D341Med (cell line): Measurements from ENCODE around the gene KCNE3.

Experiments used
- DNase-seq: peaks from one replicate; pipeline ENCODE4 v3.0.0; 2012; ENCODE audit warnings: low spot score

The KCNE3 gene

DNA sequence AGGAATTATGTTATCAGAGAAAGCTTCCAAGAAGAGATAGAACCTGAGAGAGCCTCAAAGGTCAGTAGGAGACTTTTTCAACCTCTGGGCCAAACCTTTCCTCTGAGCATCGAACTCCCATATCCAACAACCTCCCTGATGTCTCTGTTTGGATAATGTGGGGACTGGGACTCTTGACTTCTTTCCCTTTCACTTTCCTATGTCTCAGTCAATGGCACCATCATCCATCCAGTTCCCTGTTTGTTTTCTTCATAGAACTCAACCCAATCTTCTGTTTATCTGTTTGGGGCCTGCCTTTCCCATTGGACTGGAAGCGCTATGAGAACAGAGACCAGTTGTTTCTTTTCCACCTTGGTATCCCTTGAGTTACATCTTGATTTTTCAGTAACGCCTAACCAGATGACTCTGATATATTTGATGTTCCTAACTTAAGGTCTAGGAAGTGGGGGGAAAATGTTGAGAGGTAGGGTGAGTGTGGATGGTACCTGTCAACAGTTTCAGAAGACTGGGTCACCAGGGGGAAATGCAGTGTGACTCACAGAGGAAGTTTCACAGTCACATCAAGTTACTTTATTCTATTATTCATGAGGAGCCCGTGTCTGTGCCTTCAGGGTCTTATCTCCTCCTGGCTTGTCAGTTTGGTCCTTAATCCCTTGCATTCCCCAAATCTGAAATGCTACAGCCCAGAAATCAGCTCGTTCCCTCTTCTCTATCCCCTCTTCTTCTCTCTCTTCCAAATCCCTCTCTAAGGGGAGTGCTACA is 4.5 kb upstream of the KCNE3 start:
- no peak for DNase-seq

DNA sequence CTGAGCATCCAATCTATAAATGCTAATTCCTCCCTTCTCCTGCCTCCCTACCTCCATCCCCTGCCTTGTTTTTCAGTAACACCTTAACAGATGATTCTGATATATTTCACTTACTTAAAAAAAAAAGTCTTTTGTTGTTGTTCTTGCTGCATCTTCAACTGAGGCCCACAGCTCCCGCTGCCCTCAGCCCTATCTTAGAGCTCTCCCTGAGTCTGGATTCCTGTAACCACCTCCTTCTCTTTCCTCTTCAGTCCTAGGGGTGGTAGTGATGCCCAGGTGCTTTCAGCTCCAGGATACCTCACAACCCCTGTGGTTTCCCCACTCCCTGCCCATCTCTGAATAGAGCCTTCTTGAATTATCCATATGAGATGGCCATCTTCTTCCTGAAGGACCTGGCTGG is 3.7 kb upstream of the KCNE3 start:
- no peak for DNase-seq

DNA sequence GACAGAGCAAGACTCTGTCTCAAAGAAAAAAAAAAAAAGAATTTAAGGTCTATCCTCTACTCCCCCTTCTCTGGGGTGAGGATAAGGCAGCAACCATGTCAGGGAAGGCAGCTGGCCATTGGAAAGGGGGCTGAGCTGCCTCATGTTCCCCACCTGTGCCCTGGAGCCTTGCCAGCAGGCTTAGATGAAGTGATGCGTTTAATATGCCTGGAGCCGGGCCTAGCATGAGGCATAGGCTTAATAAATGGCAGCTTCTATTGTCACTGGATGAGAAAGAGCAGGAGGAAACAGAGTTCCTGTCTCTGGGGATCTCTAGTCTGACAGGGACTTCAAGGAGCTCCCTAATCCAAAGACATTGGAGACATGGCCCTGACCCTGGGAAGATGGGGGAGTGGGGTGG is 3.2 kb upstream of the KCNE3 start:
- peak; percentile 67 for DNase-seq

DNA sequence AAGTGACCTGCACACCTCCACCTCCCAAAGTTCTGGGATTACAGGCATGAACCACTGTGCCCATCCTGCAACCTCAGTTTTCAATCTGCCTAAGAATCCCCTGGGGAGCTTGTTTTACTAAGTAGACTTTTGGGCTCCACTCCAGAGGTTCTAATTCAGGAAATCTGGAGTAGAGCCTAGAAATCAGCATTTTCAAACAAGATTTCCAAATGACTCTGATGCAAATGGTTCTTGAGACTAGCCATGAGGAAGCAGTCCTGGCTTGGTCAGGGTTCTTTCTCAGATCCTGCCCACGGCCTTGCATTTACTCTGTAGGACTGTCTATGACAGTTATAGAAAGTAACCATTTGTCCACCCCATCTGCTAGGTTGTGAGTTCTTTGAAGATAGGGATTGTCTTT is 1.6 kb upstream of the KCNE3 start:
- no peak for DNase-seq

DNA sequence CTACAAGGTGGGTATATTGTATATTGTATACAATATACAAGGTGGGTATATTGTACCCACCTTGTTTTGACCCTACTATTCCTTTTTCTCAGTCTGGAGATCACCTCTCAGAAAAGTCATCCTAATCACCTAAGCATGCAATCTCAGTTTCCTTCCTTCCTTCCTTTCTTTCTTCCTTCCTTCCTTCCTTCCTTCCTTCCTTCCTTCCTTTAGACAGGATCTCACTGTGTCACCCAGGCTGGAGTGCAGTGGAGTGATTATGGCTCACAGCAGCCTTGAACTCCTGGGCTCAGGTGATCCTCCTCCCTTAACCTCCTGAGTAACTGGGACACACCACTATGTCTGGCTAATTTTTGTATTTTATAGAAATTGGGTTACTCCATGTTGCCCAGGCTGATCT is 1.2 kb upstream of the KCNE3 start:
- DNase-seq: no peak

DNA sequence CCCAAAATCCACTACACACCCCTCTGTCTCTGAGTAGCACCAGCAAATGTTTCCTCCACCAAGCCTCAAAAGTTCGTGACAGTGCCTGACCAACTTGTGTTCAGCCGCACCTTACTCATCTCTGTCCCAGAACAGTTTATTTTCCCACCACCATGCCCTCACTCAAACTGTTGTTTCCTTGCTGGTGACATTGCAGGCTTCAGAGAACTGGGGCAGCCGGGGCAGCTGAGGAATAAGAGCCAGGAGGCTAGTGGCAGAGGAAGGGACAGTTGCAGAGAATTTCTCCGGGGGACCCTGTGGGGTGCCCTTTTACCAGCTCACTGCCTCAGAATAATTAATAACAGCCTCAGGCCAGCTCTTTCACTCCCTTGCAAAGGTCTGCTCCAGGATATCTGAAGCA is 709 bp upstream of the KCNE3 start:
- DNase-seq: no peak

DNA sequence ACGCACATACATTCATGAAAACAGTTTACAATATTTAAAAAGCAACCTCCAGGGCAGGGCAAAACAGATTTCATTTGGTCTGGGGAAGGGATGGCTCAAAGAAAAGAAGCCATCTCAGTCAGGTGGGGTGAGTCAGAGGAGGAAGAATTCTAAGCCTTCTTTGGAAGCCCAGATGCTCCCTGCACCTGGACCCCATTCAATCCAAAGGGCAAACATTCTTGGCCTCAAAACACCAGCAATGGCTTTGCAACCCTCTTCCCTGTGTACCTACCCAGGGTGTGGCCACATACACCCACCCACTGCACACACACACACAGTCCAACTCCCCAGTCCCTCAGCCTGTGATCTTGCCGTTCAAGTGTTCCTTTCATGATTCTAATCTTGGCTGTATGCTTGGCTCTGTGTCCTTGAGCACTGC is 2.0 kb downstream of the KCNE3 start:
- DNase-seq: no peak

DNA sequence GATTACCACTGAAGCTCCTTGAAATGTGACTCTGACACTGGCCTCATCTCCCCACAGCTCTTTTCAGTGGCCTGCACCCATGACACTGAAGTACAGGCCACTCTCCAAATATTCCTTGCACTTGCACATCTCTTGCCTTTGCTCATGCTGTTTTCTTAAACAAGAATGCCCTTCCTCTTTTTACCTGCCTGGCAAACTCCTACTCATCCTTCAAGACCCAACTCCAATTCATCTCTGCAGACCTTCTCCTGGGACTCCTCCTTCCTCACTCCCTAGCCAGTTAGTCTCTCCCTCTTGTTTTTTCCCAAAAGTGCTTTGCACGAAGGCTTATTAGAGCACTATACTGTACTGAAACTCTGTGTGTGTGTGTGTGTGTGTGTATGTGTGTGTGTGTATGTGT is 2.6 kb downstream of the KCNE3 start:
- no peak for DNase-seq

DNA sequence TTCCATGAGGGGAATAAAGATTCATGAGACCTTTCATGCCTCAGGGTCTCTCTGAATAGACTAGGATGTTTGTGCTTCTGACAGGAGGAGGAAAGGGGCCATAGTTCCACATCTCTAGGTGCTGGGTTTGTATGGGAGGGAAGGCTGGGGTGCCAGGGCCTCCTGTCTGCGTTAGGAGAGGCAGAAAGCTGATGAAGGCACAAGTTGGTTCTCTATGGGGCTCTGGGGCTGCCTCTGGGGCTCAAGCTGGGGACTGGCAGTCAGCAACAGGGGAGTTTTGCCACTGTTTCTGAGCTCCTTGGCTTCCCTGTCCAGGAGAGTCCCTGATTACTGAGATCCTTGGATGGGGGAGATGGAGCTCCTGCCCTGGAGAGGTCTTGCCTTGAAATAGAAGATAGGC is 4.1 kb downstream of the KCNE3 start:
- no peak for DNase-seq

DNA sequence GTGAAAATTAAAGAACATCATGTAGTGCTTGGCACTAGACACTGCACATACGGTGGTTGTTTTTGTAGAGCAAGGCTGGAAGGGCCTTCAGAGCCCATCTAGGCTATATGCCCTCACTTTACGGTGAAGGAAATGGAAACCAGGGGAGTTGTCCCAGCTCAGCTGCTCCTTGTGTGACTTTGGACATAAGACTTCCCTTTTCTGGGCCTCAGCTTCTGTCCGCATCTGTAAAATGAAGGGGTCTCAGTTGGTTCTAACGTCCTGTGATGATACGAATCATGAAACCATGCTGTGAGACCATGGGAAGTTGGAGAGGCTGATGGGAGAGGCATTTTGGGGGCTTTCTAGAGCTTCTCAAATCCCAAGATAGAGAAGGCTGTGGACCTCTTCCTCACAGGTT is 4.7 kb downstream of the KCNE3 start:
- no peak for DNase-seq

DNA sequence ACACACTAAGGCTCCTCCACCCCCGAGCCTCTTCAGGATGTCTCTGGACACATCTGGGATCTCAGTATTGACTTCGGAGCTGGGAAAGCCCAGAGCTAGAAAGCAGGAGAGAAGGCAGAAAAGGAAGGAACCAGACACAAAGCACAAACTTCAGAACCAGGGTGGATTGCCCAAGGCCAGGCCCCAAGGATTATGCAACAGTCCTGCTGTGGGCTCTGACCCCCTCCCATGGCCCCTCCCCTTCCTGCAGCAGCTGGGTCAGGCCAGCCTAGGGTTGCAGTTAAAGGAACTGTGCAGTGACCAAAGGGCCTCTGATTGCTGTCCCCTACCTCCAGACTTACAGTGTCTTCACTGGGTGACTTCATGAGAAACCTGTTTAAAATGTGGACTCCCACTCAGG is 5.3 kb downstream of the KCNE3 start:
- no peak for DNase-seq

DNA sequence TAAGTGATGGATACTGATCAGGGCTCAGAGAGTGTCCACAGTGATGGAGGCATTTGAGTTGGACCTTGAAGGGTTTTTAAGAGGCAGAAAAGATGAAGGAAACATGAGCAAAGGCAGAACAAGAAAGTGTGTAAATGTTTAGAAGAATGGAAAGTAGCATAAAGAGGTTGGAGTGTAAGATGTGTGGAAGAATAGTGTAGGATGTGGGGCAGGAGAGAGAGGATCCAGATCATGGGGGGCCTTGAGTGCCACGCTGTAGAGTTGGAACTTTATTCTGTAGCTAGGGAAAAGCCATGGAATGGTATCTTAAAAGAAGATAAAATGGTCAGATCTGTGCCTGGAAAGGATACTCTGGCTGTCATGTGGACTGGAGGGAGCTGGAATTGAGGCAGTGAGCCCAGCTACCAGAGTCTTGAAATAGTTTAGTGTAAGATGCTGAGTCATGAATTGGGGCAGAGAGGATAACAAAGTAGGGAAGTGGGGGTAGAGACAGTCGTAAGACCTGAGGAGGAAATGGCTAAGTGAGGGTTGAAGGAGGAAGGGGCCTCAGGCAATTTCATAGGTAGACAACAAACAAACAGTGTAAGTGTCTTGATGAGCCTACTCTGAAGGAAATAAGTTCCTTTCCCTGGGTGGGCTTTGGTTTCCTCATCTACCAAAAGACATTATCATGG is 6.7 kb downstream of the KCNE3 start:
- DNase-seq: no peak

DNA sequence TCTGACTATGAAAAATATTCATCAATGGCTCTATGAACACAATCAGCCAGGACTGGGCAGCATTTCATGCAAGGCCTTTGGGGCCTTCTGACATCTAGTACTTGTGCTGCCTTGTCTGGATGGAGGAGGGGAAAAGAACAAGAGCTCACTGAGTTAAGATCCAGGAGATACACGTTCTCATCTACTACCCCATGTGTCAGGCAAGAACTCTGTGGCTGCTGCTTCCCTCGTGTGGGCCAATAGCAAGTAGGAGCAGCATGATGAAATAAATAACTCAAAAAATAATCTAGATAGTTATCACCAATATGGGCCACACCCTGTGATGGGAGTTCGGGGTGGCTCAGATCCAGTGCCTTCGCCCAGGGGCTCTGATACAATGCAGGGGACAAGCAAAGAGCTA is 7.3 kb downstream of the KCNE3 start:
- no peak for DNase-seq

DNA sequence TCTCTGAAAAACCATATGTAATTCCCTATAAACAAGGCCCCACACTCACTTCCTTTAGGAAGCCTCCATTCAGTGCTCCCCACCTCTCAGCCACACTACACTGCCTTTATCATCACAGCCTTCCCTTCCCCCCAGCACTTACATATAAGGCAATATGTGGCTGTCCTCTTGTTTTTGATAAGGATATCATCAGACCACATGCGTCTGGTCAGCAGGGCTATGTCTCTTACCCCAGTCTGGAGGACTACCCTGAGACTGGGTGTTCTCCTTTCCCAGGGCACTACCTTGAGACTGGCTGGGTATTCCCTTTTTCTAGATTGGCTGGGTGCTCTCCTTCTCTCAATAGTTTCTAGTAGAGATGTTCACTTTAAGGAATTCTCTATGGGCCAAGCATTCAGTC is 7.8 kb downstream of the KCNE3 start:
- no peak for DNase-seq

DNA sequence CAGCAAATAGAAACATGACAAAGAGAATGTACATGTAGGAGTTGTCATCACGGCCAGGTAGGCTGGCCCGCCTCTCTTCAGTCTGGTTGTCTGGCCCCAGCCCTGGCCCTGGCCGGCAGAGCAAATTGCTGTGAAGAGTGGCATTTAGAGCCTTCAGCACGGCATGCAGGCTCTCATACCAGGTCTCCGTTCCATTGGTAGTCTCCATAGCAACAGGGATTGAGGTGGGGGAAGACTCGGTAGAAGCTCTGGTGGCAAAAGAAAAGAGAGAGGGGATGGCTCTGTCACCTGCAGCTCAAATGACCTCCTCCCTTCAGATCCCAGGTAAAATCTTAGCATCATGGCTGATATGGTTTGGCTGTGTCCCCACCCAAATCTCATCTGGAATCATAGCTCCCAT is 10.0 kb downstream of the KCNE3 start:
- DNase-seq: no peak

DNA sequence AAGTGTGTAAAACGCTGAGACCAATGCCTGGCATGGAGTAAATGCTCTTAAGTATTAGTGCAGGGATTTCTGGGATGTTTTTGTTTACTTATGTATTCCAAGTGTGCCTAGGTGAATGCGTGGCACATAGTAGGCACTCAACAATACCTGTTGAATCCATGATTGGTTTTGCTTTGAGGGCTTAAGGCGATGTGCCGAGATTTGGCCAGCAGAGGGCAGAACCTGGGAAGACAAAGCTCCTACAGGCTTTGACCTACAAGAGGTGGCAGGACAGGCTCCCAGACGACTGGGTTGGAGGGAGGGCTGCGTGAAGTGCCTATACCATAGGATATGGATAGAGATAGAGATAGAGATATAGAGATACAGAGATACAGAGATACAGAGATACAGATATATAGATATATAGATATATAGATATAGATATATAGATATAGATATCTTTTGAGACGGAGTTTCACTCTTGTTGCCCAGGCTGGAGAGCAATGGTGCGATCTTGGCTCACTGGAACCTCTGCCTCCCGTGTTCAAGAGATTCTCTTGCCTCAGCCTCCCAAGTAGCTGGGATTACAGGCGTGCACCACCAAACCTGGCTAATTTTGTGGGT is 13.9 kb downstream of the KCNE3 start:
- peak; percentile 75 for DNase-seq

DNA sequence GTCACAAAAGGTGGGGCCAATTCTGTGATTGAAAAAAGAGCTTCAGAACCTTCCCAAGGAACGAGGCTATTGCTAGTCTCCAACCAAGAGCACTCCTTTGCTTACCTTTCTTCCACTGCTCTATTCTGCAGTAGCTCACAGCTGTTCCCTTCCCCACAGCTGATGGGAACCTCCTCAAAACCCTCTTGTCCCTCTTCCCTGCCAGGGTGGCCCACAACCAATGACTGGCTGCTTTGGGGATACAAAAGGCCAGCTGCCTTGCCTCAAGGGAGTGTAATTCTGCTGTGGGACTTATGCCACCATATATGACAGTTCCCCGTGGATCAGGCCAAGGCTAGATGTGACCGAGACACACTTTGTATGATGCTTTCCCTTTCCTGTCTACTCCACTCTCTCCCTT is 15.0 kb downstream of the KCNE3 start:
- DNase-seq: no peak

DNA sequence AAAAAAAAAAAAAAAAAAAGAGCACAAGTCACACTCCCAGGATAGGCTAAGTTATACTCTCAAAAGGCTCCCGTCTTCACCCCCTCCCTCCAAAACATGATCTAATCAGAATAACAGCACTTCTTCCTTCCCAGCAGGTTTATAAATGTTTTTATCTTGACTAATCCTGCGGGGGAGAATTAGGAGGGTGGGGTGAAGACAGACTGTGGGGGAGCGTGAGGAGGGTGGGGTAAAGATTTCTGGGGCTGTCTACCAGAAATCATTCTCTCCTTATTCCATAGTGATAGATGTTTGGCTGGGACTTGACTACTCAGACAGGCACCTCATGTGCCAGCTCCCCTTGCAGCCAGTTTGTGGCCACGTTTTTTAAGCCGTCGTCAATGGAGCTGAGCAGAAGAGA is 17.0 kb downstream of the KCNE3 start:
- no peak for DNase-seq

DNA sequence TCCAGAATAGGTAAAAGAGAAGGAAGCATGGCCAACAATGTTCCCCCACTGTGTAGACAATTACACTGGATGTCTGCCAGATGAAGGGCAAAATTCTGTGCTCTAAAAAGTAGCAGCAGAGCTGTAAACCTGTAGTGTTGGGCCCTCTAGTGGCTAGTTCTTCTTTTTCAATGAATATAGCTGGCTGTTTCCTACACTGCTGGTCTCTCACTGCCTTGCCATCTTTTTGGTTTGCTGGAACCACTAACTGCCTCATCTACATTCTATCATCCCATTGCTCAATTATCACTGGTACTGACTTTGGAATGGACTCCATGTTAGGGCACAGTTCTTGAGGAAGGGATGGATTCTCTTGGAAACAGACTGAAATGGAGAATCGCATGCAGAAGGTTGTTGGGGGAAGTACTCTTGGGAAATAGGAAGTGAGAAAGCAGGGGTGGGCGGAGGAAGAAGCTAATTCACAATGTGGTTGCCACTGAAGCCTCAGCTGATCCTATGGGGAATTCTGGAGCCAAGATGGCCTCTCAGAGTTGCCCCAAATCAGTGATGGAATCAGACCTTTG is 17.9 kb downstream of the KCNE3 start:
- peak; percentile 67 for DNase-seq

DNA sequence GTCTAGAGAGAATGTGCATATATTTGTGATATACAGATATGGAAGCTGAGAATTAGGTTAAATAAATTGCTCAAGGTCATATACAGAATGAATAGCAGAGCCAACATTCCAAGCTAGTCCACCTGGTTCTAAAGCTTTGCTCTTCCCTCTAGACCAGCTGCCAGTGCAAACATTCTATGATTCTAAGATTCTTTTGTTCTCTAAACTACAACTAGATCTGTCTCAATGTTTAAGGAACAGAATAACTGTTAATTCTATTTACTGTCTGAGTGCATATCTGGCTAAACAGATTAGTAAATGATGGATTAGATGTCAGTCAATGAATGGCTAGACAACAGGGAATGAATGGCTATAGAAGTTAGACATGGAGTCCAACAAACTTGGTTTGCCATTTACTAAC is 19.6 kb downstream of the KCNE3 start:
- DNase-seq: no peak

DNA sequence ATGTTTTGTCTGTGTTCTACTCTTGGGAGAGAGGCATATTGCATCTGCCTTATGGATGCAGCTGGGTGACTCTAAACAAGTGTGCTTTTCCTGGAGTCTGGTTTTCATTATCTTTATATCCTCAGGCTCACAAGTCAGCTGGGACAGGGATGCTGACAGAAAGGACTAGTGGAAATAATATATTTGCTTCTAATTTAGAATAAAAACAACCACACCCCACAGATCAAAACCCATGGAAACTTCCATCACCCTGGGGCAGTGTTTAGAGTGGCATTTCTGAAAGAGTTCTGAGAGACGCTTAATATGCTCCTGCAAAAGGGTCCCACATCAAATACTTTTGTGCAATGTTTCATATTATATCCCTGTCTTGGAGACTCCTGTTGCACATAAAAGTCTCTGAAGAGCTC is 20.8 kb downstream of the KCNE3 start:
- no peak for DNase-seq

DNA sequence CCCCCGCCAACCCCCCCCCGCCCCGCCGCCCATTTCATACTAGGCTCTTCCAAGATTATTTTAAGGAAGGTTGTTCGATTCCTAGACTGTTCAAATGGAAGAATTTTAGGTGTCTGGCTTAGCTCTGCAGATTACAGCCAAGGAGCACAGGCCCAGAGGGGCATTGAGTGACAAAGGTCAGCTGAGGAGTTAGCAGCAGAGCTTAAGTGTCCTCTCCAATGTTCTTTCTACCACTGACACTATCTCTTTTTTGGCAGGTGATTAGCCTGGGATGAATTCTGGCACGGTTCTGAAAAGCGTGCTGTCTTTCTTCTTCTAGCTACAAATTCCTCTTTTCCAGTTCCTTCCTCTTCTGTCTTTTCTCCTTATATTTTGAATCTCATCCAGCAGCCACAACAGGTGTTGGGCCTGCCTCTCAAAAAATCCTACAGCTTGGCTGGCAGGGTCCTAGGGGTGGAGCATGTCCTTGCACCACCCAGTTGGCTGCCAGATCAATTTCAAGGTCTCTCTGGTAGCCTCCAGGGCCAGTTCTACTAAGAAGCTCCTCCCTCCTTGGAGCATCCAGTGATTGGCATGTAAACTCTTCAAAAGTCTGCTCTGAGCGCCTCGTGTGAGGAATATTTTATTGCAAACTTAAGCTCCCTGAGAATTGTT is 23.0 kb downstream of the KCNE3 start:
- DNase-seq: no peak
